Measurements from ENCODE around the gene POLD2.

DNA sequence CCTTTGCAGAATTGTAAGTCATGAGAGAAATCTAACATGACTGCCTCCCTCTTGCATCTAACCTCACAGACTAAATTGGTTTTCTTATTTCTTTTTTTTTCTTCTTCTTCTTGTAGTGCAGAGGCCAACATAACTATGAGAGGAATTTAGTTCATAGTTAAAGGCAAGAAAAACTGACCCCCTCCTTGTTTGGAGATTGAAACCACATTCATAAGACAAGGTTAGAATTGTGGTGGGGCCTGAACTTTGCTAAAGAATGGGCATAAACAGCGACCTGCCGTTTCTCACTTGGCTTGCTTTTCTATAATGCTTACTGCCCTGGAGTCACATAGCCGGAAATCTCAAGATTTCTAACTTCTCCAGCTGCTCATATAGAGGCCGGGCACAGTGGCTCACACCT lies 38.6 kb downstream of the POLD2 start:
- TF ChIP-seq POLR2AphosphoS5 (IDR thresholded peaks at IDR 0.05; ENCODE audit: low read depth, low read length) (no peak), FOXP2 (optimal IDR thresholded peaks at IDR 0.05; ENCODE audit: borderline replicate concordance, extremely low read depth, extremely low read length, insufficient read depth) (no peak)
